GM23338 (cell line): ENCODE data around the gene ERFE. TPM values are rescaled to one million over a fixed set of nuclear protein-coding genes. Genes with fewer than 3 reads are reported as not detected.

Experiments
- ATAC-seq: fragments of 200-7000 bp; cut with Tn5 transposase; 3 replicates; pipeline ENCODE4 v1.9.1; 2020
- DNase-seq: peaks from one replicate; pipeline ENCODE4 v3.0.0-alpha.2; 2015; ENCODE audit warnings: low spot score
- H2AFZ ChIP-seq: fragments of 200-600 bp; sonication (generic); 2 replicates; pipeline ENCODE4 v1.8.0; 2016; ENCODE audit warnings: antibody characterized with exemption, mild to moderate bottlenecking, moderate library complexity
- H3F3A ChIP-seq: fragments of 200-600 bp; sonication (generic); replicated peaks from 2 replicates; pipeline ENCODE4 v1.8.0; 2017; ENCODE audit warnings: antibody characterized with exemption, mixed run types, low read depth
- H3K27ac ChIP-seq: fragments of 200-600 bp; sonication (generic); 2 replicates; pipeline ENCODE4 v1.6.1; 2016; ENCODE audit warnings: low read depth
- H3K27me3 ChIP-seq: fragments of 200-600 bp; sonication (generic); 2 replicates; pipeline ENCODE4 v1.8.0; 2016; ENCODE audit warnings: mild to moderate bottlenecking, mixed run types, moderate library complexity; ENCODE audit not compliant: insufficient read depth
- H3K36me3 ChIP-seq: fragments of 200-600 bp; sonication (generic); 2 replicates; pipeline ENCODE4 v1.8.0; 2016; ENCODE audit warnings: mild to moderate bottlenecking; ENCODE audit not compliant: insufficient read depth
- H3K4me1 ChIP-seq: fragments of 200-600 bp; sonication (generic); 2 replicates; pipeline ENCODE4 v1.8.0; 2016; ENCODE audit warnings: mild to moderate bottlenecking, moderate library complexity; ENCODE audit not compliant: insufficient read depth
- H3K4me2 ChIP-seq: fragments of 200-600 bp; sonication (generic); 2 replicates; pipeline ENCODE4 v1.7.1; 2017; ENCODE audit warnings: mixed run types
- H3K4me3 ChIP-seq: fragments of 200-600 bp; sonication (generic); 2 replicates; pipeline ENCODE4 v1.6.1; 2016; ENCODE audit warnings: mixed run types
- H3K79me2 ChIP-seq: fragments of 200-600 bp; sonication (generic); replicated peaks from 2 replicates; pipeline ENCODE4 v1.8.0; 2017; ENCODE audit warnings: mild to moderate bottlenecking; ENCODE audit not compliant: insufficient read depth
- H3K9me2 ChIP-seq: fragments of 200-600 bp; sonication (generic); 2 replicates; pipeline ENCODE4 v1.8.0; 2017; ENCODE audit not compliant: insufficient read depth
- H4K20me1 ChIP-seq: fragments of 200-600 bp; sonication (generic); replicated peaks from 2 replicates; pipeline ENCODE4 v1.8.0; 2017; ENCODE audit warnings: mild to moderate bottlenecking; ENCODE audit not compliant: insufficient read depth
- H3K27ac Mint-ChIP-seq: 2 replicates; pipeline ENCODE4 v1.8.0; 2020; ENCODE audit warnings: inconsistent platforms, mild to moderate bottlenecking, moderate library complexity, mixed read lengths
- H3K27me3 Mint-ChIP-seq: 3 replicates; pipeline ENCODE4 v1.8.0; 2022; ENCODE audit warnings: low read depth, mild to moderate bottlenecking, moderate library complexity, mixed read lengths, inconsistent platforms; ENCODE audit not compliant: insufficient read depth, poor library complexity
- H3K36me3 Mint-ChIP-seq: 3 replicates; pipeline ENCODE4 v1.8.0; 2021; ENCODE audit warnings: low read depth, mild to moderate bottlenecking, inconsistent platforms, moderate library complexity, mixed read lengths
- H3K4me1 Mint-ChIP-seq: 3 replicates; pipeline ENCODE4 v1.8.0; 2020; ENCODE audit warnings: mild to moderate bottlenecking, inconsistent platforms, mixed read lengths
- H3K4me3 Mint-ChIP-seq: 3 replicates; pipeline ENCODE4 v1.8.0; 2021; ENCODE audit warnings: moderate library complexity, mild to moderate bottlenecking, inconsistent platforms, mixed read lengths
- H3K9me3 Mint-ChIP-seq: 3 replicates; pipeline ENCODE4 v1.8.0; 2020; ENCODE audit warnings: moderate library complexity, mild to moderate bottlenecking, inconsistent platforms, mixed read lengths
- CREB1 ChIP-seq: fragments of 250-450 bp; sonication (Bioruptor Pico); IDR thresholded peaks from 2 replicates; pipeline ENCODE4 v1.5.0; 2020; ENCODE audit warnings: low read depth, mild to moderate bottlenecking, moderate library complexity
- EZH2 ChIP-seq: fragments of 200-600 bp; sonication (generic); IDR thresholded peaks from one replicate; pipeline ENCODE4 v1.8.0; 2017; ENCODE audit warnings: antibody characterized with exemption, mild to moderate bottlenecking, low read depth; ENCODE audit not compliant: unreplicated experiment
- EZH2phosphoT487 ChIP-seq: fragments of 200-600 bp; sonication (generic); IDR thresholded peaks from one replicate; pipeline ENCODE4 v1.8.1; 2018; ENCODE audit warnings: antibody characterized with exemption; ENCODE audit not compliant: unreplicated experiment
- JUNB ChIP-seq: IDR thresholded peaks from one replicate; pipeline ENCODE4 v1.6.1; 2016; ENCODE audit warnings: antibody characterized with exemption; ENCODE audit not compliant: unreplicated experiment
- POLR2AphosphoS5 ChIP-seq: IDR thresholded peaks from 2 replicates; pipeline ENCODE4 v1.6.1; 2016; ENCODE audit warnings: antibody characterized with exemption, low read depth
- STAT1 ChIP-seq: IDR thresholded peaks from one replicate; pipeline ENCODE4 v1.6.1; 2016; ENCODE audit warnings: antibody characterized with exemption; ENCODE audit not compliant: unreplicated experiment
- ZNF114 ChIP-seq: fragments of 250-450 bp; sonication (Bioruptor Pico); IDR thresholded peaks from 2 replicates; pipeline ENCODE4 v1.5.0; 2020; ENCODE audit warnings: mild to moderate bottlenecking, moderate library complexity
- ZNF331 ChIP-seq: fragments of 250-450 bp; sonication (Bioruptor Pico); IDR thresholded peaks from 2 replicates; pipeline ENCODE4 v1.5.0; 2020; ENCODE audit warnings: low read depth, mild to moderate bottlenecking, moderate library complexity
- polyA plus RNA-seq: library from polyadenylated mRNA; unstranded; fragments of >200 nt; fragmentation: Nextera tagmentation; extraction: Ambion mirVana; gene quantifications from 2 replicates; pipeline ENCODE4 v1.2.1, GENCODE V29; 2016
- total RNA-seq: library from RNA; depleted of rRNA; stranded (reverse); fragments of >200 nt; shearing (Covaris generic); gene quantifications from 2 replicates; pipeline ENCODE4 v1.2.3, GENCODE V29; 2014
- TF ChIP-seq, protein P1 (sequence below): IDR thresholded peaks from one replicate; pipeline ENCODE4 v1.6.1; 2018; ENCODE audit warnings: antibody characterized with exemption; ENCODE audit not compliant: unreplicated experiment
- TF ChIP-seq, protein P2 (sequence below): IDR thresholded peaks from 2 replicates; pipeline ENCODE4 v1.6.1; 2016; ENCODE audit warnings: antibody characterized with exemption

The ERFE gene
- total and polyA plus RNA-seq, 2 experiments from 2014 or later, result 1.0 to 3.3 TPM

DNA sequence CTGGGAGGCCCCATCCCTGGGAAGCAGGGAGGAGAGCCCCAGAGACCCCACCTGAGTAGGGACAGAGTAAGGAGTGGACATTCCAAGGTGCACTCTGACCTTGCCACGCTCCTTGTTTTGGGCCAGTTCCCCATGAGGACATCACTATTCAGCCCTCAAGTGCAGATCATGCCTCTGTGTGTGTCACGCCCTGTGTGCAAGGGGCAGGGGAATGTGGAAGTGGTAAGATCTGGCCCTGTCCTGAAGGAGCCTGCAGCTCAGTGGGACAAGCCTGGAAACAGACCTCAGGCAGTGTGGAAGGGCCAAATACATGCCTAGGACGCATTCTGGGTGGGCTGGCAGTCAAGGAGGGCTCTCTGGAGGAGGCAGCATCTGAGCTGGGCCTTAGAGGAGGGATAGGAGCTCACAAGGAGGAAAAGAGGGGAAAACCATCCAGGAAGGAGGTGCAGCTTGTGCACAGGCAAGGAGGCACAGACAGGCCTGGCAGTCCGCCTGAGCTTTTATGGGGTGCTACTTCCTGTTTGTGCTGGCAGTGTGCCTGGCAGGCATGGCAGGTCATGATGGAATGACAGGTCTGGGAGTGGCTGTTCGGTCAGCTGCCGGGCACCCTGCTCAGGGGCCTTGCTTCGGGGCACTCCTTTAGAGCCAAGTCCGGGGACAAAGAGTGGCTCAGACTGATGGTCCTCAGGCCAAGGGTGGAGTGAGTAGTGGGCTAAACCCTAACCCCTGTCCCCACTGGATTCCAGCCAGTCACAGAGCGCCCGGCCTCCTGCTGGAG, 17.0 kb upstream of the ERFE start:
- peaks cover 5% of the 10 kb centered on the region for H3K27me3 Mint-ChIP-seq
- Histone ChIP-seq H3K27me3 (no peaks in the 10 kb centered on the region), H3F3A (no peaks in the 10 kb centered on the region), H2AFZ (no peak overlapping the region), H3K9me2 (no peaks in the 10 kb centered on the region), H3K79me2 (no peaks in the 10 kb centered on the region), H3K4me2 (no peak overlapping the region), H4K20me1 (no peaks in the 10 kb centered on the region), H3K4me3 (no peak overlapping the region), H3K36me3 (no peaks in the 10 kb centered on the region), H3K27ac (no peak overlapping the region), H3K4me1 (no peaks in the 10 kb centered on the region)
- H3K4me3 Mint-ChIP-seq, result no peak overlapping the region
- no peaks in the 10 kb centered on the region for H3K9me3 Mint-ChIP-seq
- no peak for DNase-seq
- ATAC-seq, result no peak
- no peaks in the 10 kb centered on the region; the same call in 2 of the 3 replicates for H3K4me1 Mint-ChIP-seq
- TF ChIP-seq JUNB (no peak), EZH2 (no peak)
- H3K27ac Mint-ChIP-seq, result peak overlapping the region; percentile 58; the same call in 1 of the 2 replicates
- no peaks in the 10 kb centered on the region for H3K36me3 Mint-ChIP-seq

DNA sequence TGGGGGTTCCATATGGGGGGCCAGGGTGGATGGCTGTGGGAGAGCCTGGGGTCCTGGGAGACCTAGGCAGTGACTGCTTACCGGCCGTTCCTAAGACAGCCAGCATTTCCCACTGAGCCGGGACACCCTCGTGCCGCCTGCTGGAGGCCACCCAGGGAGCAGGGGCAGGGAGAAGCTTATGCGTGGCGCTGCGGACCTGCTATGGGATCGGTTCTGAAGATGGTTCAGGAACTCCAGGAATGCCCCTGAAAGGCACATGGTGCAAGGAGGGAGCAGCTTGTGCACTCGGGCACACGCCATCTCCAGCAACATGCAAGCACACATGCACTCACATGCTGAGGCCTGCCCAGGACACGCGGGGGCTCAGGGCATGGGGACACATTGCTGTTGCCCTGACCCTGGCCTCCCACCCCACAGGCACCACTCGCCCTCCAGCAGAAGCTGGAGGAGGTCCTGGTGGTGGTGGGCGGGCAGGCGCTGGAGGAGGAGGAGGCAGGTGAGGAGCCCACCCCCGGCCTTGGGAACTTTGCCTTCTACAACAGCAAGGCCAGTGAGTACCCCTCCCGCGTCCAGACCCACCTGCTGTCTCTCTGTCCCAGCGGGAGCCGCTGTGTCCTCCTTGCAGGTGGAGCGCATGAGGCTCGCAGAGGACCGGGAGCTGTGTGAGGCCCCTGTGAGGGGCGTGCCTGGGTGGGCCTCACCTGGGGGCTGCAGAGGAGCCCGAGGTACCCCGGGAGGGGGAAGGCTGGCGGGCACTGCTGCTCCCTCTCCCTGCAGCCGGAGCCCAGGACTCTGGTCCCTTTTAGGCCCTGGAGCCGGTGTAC, 16.2 kb upstream of the ERFE start:
- no peaks in the 10 kb centered on the region for H3K9me2 ChIP-seq
- no peak overlapping the region for H3K4me2 ChIP-seq
- no peaks in the 10 kb centered on the region for H4K20me1 ChIP-seq
- no peak overlapping the region for H3K27ac ChIP-seq
- no peaks in the 10 kb centered on the region for H3K27me3 ChIP-seq
- Mint-ChIP-seq H3K27ac (no peak overlapping the region), H3K4me1 (no peaks in the 10 kb centered on the region; the same call in 2 of the 3 replicates), H3K4me3 (no peak overlapping the region), H3K27me3 (peaks cover 5% of the 10 kb centered on the region), H3K9me3 (no peaks in the 10 kb centered on the region), H3K36me3 (no peaks in the 10 kb centered on the region)
- no peaks in the 10 kb centered on the region for H3K79me2 ChIP-seq
- ATAC-seq, result no peak
- no peaks in the 10 kb centered on the region for H3K4me1 ChIP-seq
- H3K4me3 ChIP-seq, result no peak overlapping the region
- no peaks in the 10 kb centered on the region for H3K36me3 ChIP-seq
- no peaks in the 10 kb centered on the region for H3F3A ChIP-seq
- DNase-seq, result no peak
- no peak overlapping the region for H2AFZ ChIP-seq
- TF ChIP-seq EZH2 (no peak), ZNF114 (CRISPR knock-in tag) (no peak), STAT1 (no peak), ZNF331 (CRISPR knock-in tag) (no peak), CREB1 (CRISPR knock-in tag) (no peak), POLR2AphosphoS5 (no peak), EZH2phosphoT487 (no peak)
- TF ChIP-seq, protein P1, sequence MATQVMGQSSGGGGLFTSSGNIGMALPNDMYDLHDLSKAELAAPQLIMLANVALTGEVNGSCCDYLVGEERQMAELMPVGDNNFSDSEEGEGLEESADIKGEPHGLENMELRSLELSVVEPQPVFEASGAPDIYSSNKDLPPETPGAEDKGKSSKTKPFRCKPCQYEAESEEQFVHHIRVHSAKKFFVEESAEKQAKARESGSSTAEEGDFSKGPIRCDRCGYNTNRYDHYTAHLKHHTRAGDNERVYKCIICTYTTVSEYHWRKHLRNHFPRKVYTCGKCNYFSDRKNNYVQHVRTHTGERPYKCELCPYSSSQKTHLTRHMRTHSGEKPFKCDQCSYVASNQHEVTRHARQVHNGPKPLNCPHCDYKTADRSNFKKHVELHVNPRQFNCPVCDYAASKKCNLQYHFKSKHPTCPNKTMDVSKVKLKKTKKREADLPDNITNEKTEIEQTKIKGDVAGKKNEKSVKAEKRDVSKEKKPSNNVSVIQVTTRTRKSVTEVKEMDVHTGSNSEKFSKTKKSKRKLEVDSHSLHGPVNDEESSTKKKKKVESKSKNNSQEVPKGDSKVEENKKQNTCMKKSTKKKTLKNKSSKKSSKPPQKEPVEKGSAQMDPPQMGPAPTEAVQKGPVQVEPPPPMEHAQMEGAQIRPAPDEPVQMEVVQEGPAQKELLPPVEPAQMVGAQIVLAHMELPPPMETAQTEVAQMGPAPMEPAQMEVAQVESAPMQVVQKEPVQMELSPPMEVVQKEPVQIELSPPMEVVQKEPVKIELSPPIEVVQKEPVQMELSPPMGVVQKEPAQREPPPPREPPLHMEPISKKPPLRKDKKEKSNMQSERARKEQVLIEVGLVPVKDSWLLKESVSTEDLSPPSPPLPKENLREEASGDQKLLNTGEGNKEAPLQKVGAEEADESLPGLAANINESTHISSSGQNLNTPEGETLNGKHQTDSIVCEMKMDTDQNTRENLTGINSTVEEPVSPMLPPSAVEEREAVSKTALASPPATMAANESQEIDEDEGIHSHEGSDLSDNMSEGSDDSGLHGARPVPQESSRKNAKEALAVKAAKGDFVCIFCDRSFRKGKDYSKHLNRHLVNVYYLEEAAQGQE, result no peak
- TF ChIP-seq, protein P2, sequence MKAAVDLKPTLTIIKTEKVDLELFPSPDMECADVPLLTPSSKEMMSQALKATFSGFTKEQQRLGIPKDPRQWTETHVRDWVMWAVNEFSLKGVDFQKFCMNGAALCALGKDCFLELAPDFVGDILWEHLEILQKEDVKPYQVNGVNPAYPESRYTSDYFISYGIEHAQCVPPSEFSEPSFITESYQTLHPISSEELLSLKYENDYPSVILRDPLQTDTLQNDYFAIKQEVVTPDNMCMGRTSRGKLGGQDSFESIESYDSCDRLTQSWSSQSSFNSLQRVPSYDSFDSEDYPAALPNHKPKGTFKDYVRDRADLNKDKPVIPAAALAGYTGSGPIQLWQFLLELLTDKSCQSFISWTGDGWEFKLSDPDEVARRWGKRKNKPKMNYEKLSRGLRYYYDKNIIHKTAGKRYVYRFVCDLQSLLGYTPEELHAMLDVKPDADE, result no peak
